Epithelial cell of esophagus (primary cell): ENCODE data around the gene COL4A4.
A peak's percentile ranks its signal among the peaks of the same experiment; 100 is the strongest.

Experiments
- DNase-seq: peaks from one replicate; pipeline ENCODE4 v3.0.0; 2010; ENCODE audit warnings: low read depth
- H3K4me3 ChIP-seq: 2 replicates; pipeline ENCODE4 v1.5.1; 2011; ENCODE audit warnings: mild to moderate bottlenecking, low read length, control low read depth
- CTCF ChIP-seq: IDR thresholded peaks from 2 replicates; pipeline ENCODE4 v1.5.1; 2011; ENCODE audit warnings: low read depth, mild to moderate bottlenecking, low read length, control low read depth, inconsistent platforms; ENCODE audit not compliant: insufficient read depth; ENCODE audit errors: missing control alignments

Gene COL4A4

DNA sequence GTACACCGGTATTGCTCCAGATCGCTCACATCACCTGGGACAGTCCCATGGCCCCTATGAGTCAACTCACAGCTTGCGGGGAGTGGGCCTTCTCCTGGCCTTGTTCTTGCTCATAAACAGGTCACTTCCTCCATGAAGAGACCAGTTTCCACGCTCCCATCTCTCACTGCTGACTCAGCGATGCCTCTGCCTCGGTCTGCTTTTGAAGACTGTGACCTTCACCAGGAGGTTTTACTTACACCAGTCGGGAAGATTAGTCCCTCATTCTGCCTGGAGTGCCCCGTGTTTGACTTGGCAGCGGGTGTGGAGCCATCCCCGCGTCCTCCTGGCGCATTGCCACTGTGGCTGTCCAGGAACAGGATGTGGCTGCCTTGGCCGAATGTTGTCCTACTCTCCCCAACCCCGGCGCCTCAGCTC, 168.4 kb downstream of the COL4A4 start:
- peak; percentile 77 for DNase-seq
- no peak overlapping the region for H3K4me3 ChIP-seq
- no peak for TF ChIP-seq CTCF

DNA sequence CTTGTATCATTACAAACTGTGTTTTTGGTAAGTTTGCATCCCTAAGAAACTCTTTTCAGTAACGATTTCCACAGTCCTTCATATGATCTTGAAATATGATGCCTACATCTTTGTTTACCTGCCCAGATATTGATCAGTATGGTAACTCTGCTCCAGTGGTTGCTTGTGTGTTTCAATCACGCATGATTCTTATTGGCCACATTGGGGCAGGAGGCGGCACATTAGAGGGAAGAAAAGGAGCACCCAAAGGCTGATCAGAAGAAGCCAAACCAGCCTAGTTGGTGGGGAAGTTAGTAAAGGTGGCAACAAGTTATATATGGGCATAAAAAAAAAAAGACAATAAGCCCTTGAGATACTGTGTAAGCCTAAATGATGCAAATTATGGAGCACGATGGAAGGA, 169.2 kb downstream of the COL4A4 start:
- DNase-seq = no peak
- no peak for TF ChIP-seq CTCF
- H3K4me3 ChIP-seq = no peak overlapping the region

DNA sequence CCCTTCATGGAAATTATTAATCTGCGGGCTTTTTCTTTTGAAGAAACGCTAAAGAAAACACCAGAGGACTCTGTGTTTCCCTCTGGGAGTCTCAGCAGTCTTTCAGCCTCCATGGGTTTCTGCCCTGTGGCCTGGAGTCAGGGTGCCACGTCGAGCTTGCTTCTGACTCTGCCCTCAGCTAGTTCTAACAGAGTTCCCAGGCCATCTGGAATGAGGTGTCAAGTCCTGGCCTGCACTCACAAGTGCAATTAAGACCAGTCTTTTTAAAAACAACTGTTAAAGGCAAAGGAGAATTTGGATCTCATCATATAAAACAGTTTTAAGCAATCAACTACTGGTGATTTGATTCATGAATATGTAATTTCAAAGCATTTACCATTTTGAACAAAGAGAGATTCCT, 170.8 kb downstream of the COL4A4 start:
- peak; percentile 62 for DNase-seq
- no peak overlapping the region for H3K4me3 ChIP-seq
- TF ChIP-seq CTCF = no peak

- no peak overlapping the region for H3K4me3 ChIP-seq
- DNase-seq = no peak
- no peak for TF ChIP-seq CTCF
Observed at GRCh38 chr2:226991663-226992062, 172.3 kb downstream of the COL4A4 start.

DNA sequence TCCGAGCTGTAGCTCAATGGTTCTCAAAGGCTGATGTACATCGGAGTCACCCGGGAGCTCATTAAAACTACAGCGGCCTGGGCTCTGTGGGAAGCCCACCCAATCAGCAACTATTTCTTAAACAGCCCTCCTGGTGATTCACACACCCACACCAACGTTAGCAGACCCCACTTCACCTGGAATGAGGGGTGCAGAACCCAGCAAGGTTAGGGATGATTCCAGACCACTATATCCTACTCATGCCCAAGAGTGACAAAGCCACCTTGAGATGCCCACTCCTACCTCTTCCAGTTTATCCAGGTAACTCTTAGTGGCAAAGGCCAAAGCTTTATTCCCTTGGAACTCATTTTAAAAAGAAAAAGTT, 178.4 kb downstream of the COL4A4 start:
- no peak for TF ChIP-seq CTCF
- DNase-seq = no peak
- no peak overlapping the region for H3K4me3 ChIP-seq

GRCh38 chr2:226984750-226985582, 179.0 kb downstream of the COL4A4 start:
- peak; percentile 70 for TF ChIP-seq CTCF
- DNase-seq = peak; percentile 74

More at GRCh38 chr2:226984750-226985582, 179.0 kb downstream of the COL4A4 start:
- no peak overlapping the region for H3K4me3 ChIP-seq
